Gastroesophageal sphincter (tissue), 3 donors: ENCODE results near the gene CNKSR2.

ENCODE experiments used
- CTCF ChIP-seq, 4 experiments: fragments of 200-600 bp in 2 of 4; fragments of 450-650 bp in 2 of 4; sonication (generic) in 1 of 4; IDR thresholded peaks; one replicate each; pipeline ENCODE4 v1.5.1; 2017 to 2019; ENCODE audit warnings: antibody characterized with exemption in 4 of 4, mild to moderate bottlenecking in 2 of 4, moderate library complexity in 2 of 4
- EP300 ChIP-seq: sonication (generic); formaldehyde crosslinking; IDR thresholded peaks from one replicate; pipeline ENCODE4 v1.6.1; 2017; ENCODE audit warnings: antibody characterized with exemption, mild to moderate bottlenecking

GRCh38 chrX:21632027-21632426 is 257.8 kb downstream of the CNKSR2 start:
- TF ChIP-seq CTCF (IDR thresholded peaks at IDR 0.05) (no peak), EP300 (no peak)
